ENCODE measurements around the gene OR5D18.

Gene OR5D18

GRCh38 chr11:55811067-55811466 is 8.4 kb upstream of the OR5D18 start, which contains the start of gene OR5L1:
OR5L1 (plus strand) TSS chr11:55811367; CDS start chr11:55811467, 100 bp downstream.
- ChIA-PET CTCF (no interaction called here), POLR2A (no interaction called here)
- no peak within 1 kb of the TSS for H3K4me3 ChIP-seq (ENCODE audit: low read depth, low read length)
- TF ChIP-seq, protein P1, sequence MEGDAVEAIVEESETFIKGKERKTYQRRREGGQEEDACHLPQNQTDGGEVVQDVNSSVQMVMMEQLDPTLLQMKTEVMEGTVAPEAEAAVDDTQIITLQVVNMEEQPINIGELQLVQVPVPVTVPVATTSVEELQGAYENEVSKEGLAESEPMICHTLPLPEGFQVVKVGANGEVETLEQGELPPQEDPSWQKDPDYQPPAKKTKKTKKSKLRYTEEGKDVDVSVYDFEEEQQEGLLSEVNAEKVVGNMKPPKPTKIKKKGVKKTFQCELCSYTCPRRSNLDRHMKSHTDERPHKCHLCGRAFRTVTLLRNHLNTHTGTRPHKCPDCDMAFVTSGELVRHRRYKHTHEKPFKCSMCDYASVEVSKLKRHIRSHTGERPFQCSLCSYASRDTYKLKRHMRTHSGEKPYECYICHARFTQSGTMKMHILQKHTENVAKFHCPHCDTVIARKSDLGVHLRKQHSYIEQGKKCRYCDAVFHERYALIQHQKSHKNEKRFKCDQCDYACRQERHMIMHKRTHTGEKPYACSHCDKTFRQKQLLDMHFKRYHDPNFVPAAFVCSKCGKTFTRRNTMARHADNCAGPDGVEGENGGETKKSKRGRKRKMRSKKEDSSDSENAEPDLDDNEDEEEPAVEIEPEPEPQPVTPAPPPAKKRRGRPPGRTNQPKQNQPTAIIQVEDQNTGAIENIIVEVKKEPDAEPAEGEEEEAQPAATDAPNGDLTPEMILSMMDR (IDR thresholded peaks at IDR 0.05; ENCODE audit: insufficient read depth, low read length, missing control alignments) = no peak
- no peak for DNase-seq (ENCODE audit: low read depth, low spot score)

- TF ChIP-seq, protein P1 (IDR thresholded peaks at IDR 0.05; ENCODE audit: insufficient read depth, low read length, missing control alignments) = no peak
- CTCF ChIA-PET = no interaction called here
- DNase-seq (ENCODE audit: low read depth, low spot score) = no peak
- POLR2A ChIA-PET = no interaction called here
- no peak within 1 kb of the TSS for H3K4me3 ChIP-seq (ENCODE audit: low read depth, low read length)
Observed at GRCh38 chr11:55826919-55827318, 7.5 kb downstream of the OR5D18 start, which contains the start of gene OR5L2. OR5L2 (plus strand) TSS chr11:55827219; CDS start chr11:55827219, 0 bp downstream.

DNA sequence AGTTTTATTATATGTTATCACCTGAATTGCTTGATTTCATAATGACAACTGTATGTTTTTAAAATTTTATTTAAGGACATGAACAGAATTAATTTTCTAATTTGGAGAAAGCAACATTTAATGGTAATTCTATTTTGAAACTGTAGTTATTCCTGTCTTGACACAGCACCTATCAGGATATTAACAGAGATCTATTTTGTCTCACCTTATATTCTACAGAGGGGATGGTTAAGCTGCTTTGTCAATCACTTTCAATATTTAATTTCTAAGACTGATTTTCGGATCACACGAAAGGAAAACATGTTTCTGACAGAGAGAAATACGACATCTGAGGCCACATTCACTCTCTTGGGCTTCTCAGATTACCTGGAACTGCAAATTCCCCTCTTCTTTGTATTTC is 19.0 kb downstream of the OR5D18 start, which contains the start of gene OR5D16:
Gene OR5D16 (plus strand): TSS at position 301 of the 400 bp plus-strand sequence. CDS start 0 bp downstream, at position 301.
- ChIA-PET CTCF (no interaction called here), POLR2A (no interaction called here)
- DNase-seq (ENCODE audit: low read depth, low spot score) = no peak
- H3K4me3 ChIP-seq (ENCODE audit: low read depth, low read length) = no peak within 1 kb of the TSS
- TF ChIP-seq, protein P1 (IDR thresholded peaks at IDR 0.05; ENCODE audit: insufficient read depth, low read length, missing control alignments) = no peak

DNA sequence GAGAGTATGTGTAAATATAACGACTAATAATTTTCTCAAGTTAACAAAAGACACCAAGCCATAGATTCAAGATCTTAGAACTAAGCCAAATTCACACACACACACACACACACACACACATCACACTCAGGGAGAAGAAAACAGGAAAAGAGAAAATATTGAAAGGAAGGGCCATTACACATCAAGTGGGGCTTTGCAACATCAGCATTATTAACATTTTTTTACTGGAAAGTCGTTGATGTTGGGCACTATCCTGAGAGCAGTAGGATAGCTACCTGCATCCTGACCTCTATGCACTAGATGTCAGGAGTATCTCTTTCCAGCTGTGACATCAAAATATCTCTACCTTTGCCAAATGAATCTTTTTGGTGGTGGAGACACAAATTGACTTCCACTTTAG is 28.0 kb downstream of the OR5D18 start:
- DNase-seq (ENCODE audit: low read depth, low spot score) = no peak
- TF ChIP-seq, protein P1 (IDR thresholded peaks at IDR 0.05; ENCODE audit: insufficient read depth, low read length, missing control alignments) = no peak
- ChIA-PET POLR2A (no interaction called here), CTCF (no interaction called here)
- no peak overlapping the region for H3K4me3 ChIP-seq (ENCODE audit: low read depth, low read length)

DNA sequence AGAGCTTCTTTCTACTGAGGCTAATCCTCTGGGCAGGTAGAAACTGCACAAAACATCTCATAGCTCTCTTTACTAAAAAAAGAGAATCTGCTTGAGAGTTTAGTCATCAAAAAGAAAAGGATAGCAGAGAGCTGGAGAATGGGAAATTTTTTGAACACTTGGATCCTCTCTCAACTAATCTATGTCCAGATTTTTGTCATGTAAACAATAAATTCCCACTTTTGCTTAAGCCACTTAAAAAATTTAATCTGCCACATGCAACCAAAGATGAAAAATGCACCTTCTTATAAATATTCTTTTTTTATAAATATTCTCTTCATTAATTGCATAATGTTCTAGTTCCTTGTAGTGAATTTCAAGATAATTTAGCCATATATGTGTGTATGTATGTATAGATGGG is 29.6 kb downstream of the OR5D18 start:
- DNase-seq (ENCODE audit: low read depth, low spot score) = no peak
- TF ChIP-seq, protein P1 (IDR thresholded peaks at IDR 0.05; ENCODE audit: insufficient read depth, low read length, missing control alignments) = no peak
- ChIA-PET CTCF (no interaction called here), POLR2A (no interaction called here)
- no peak overlapping the region for H3K4me3 ChIP-seq (ENCODE audit: low read depth, low read length)

- H3K4me3 ChIP-seq (ENCODE audit: low read depth, low read length) = no peak overlapping the region
- TF ChIP-seq, protein P1 (IDR thresholded peaks at IDR 0.05; ENCODE audit: insufficient read depth, low read length, missing control alignments) = no peak
- POLR2A ChIA-PET = no interaction called here
- CTCF ChIA-PET = no interaction called here
- DNase-seq (ENCODE audit: low read depth, low spot score) = no peak
Observed at GRCh38 chr11:55852141-55852540, 32.7 kb downstream of the OR5D18 start.

Data from AG04449 (cell line).